SU-DHL-6 (cell line): ENCODE measurements around the gene CPA4.

ENCODE experiments used
- H2AFZ ChIP-seq: fragments of 200-600 bp; sonication (generic); 2 replicates; pipeline ENCODE4 v1.6.1; 2014; ENCODE audit warnings: low read depth, mild to moderate bottlenecking, moderate library complexity, mixed read lengths, antibody characterized with exemption, low read length; ENCODE audit not compliant: severe bottlenecking
- H3F3A ChIP-seq: fragments of 200-600 bp; shearing (Covaris generic); 2 replicates; pipeline ENCODE4 v1.6.0; 2016; ENCODE audit warnings: antibody characterized with exemption, mild to moderate bottlenecking; ENCODE audit not compliant: insufficient read depth
- H3K27ac ChIP-seq: fragments of 200-600 bp; sonication (generic); 2 replicates; pipeline ENCODE4 v1.5.1; 2016; ENCODE audit warnings: low read depth, mild to moderate bottlenecking, low read length, moderate library complexity, mixed read lengths
- H3K27me3 ChIP-seq: fragments of 200-600 bp; sonication (generic), shearing (Covaris generic); 2 replicates; pipeline ENCODE4 v1.6.0; 2014; ENCODE audit warnings: mild to moderate bottlenecking, low read length
- H3K36me3 ChIP-seq: fragments of 200-600 bp; sonication (generic); 2 replicates; pipeline ENCODE4 v1.6.1; 2014; ENCODE audit warnings: mild to moderate bottlenecking, low read length, mixed read lengths
- H3K4me2 ChIP-seq: fragments of 300-600, 200-600 bp; shearing (Covaris generic), sonication (generic); 2 replicates; pipeline ENCODE4 v1.6.0; 2014; ENCODE audit warnings: low read length, low read depth, mild to moderate bottlenecking; ENCODE audit not compliant: poor library complexity, severe bottlenecking
- H3K4me3 ChIP-seq: fragments of 200-600 bp; sonication (generic); 2 replicates; pipeline ENCODE4 v1.5.1; 2014; ENCODE audit warnings: antibody characterized with exemption, low read length, mild to moderate bottlenecking, mixed read lengths; ENCODE audit not compliant: insufficient read depth, poor library complexity, severe bottlenecking
- H3K79me2 ChIP-seq: fragments of 200-600 bp; sonication (generic); 2 replicates; pipeline ENCODE4 v1.6.1; 2014; ENCODE audit warnings: mild to moderate bottlenecking, low read length, moderate library complexity; ENCODE audit not compliant: insufficient read depth
- H3K9ac ChIP-seq: fragments of 200-600 bp; sonication (generic); 2 replicates; pipeline ENCODE4 v1.7.0; 2014; ENCODE audit warnings: mild to moderate bottlenecking, low read length
- H3K9me2 ChIP-seq: fragments of 200-600 bp; sonication (generic); replicated peaks from 2 replicates; pipeline ENCODE4 v1.6.1; 2014; ENCODE audit warnings: low read length; ENCODE audit not compliant: insufficient read depth
- H3K9me3 ChIP-seq: fragments of 200-600 bp; sonication (generic); 2 replicates; pipeline ENCODE4 v1.6.1; 2014; ENCODE audit warnings: low read length, mixed read lengths; ENCODE audit not compliant: insufficient read depth
- H4K20me1 ChIP-seq: fragments of 200-600 bp; sonication (generic); 2 replicates; pipeline ENCODE4 v1.6.1; 2014; ENCODE audit warnings: low read depth, mild to moderate bottlenecking, antibody characterized with exemption, low read length, moderate library complexity, mixed read lengths
- EZH2phosphoT487 ChIP-seq: fragments of 200-600 bp; sonication (generic), shearing (Covaris generic); conservative IDR thresholded peaks from 2 replicates; pipeline ENCODE4 v1.6.1; 2018; ENCODE audit warnings: mild to moderate bottlenecking, antibody characterized with exemption, low read length, moderate library complexity, mixed read lengths
- TF ChIP-seq, protein P1 (sequence below): fragments of 200-600 bp; sonication (generic); IDR thresholded peaks from one replicate; pipeline ENCODE4 v1.5.1; 2017; ENCODE audit warnings: antibody characterized with exemption, mild to moderate bottlenecking, low read length, moderate library complexity; ENCODE audit not compliant: insufficient read depth, poor library complexity, severe bottlenecking

Gene CPA4

DNA sequence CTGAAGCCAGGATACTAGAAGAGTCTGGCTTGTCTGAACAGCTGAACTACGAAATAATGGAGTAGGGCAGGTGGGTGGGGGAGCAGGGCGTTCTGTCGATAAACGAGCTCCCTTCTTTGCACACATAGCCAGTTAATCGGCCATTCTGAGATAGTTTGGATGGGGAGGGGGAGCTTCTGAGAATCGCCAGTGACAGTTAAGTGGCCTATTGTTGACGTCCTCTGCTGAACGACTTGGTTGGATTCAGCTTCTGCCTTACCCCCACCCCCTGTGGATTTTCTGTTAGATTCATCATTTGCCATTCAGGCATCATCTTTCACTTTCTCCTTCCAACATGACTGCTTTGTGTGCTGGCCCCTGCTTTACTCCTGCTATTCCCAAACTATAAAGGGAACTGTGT lies 52.2 kb downstream of the CPA4 start:
- Histone ChIP-seq H3K27ac (no peak overlapping the region), H3F3A (no peaks in the 10 kb centered on the region), H3K9ac (no peak overlapping the region), H3K9me2 (no peaks in the 10 kb centered on the region), H3K9me3 (no peaks in the 10 kb centered on the region), H4K20me1 (no peaks in the 10 kb centered on the region), H2AFZ (no peak overlapping the region), H3K4me3 (no peak overlapping the region), H3K36me3 (no peaks in the 10 kb centered on the region), H3K79me2 (no peaks in the 10 kb centered on the region), H3K4me2 (no peak overlapping the region), H3K27me3 (no peaks in the 10 kb centered on the region)
- no peak for TF ChIP-seq EZH2phosphoT487
- TF ChIP-seq, protein P1, sequence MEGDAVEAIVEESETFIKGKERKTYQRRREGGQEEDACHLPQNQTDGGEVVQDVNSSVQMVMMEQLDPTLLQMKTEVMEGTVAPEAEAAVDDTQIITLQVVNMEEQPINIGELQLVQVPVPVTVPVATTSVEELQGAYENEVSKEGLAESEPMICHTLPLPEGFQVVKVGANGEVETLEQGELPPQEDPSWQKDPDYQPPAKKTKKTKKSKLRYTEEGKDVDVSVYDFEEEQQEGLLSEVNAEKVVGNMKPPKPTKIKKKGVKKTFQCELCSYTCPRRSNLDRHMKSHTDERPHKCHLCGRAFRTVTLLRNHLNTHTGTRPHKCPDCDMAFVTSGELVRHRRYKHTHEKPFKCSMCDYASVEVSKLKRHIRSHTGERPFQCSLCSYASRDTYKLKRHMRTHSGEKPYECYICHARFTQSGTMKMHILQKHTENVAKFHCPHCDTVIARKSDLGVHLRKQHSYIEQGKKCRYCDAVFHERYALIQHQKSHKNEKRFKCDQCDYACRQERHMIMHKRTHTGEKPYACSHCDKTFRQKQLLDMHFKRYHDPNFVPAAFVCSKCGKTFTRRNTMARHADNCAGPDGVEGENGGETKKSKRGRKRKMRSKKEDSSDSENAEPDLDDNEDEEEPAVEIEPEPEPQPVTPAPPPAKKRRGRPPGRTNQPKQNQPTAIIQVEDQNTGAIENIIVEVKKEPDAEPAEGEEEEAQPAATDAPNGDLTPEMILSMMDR = no peak

DNA sequence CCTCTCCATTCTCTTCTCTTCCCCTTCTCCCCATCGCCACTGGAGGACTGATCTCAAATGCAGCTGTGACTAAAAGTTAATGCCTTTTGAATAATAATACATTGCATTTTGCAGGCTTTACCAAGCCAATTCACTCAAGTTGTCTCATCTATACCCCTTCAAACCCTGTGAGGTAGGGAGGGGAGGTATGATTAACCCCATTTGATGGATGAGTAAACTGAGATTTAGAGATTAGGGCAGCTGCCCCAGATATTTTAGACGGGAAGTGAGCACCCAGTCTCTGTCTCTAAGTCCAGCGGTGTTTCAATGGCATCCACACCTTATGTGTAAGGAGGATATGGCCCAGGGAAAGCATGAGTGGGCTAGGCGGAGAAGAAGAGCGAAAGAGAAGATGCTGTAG lies 52.8 kb downstream of the CPA4 start:
- Histone ChIP-seq H4K20me1 (no peaks in the 10 kb centered on the region), H3F3A (no peaks in the 10 kb centered on the region), H3K79me2 (no peaks in the 10 kb centered on the region), H3K4me2 (no peak overlapping the region), H3K27me3 (no peaks in the 10 kb centered on the region), H3K36me3 (no peaks in the 10 kb centered on the region), H2AFZ (no peak overlapping the region), H3K9me2 (no peaks in the 10 kb centered on the region), H3K9ac (no peak overlapping the region), H3K9me3 (no peaks in the 10 kb centered on the region), H3K4me3 (no peak overlapping the region), H3K27ac (no peak overlapping the region)
- TF ChIP-seq, protein P1 = no peak
- no peak for TF ChIP-seq EZH2phosphoT487

DNA sequence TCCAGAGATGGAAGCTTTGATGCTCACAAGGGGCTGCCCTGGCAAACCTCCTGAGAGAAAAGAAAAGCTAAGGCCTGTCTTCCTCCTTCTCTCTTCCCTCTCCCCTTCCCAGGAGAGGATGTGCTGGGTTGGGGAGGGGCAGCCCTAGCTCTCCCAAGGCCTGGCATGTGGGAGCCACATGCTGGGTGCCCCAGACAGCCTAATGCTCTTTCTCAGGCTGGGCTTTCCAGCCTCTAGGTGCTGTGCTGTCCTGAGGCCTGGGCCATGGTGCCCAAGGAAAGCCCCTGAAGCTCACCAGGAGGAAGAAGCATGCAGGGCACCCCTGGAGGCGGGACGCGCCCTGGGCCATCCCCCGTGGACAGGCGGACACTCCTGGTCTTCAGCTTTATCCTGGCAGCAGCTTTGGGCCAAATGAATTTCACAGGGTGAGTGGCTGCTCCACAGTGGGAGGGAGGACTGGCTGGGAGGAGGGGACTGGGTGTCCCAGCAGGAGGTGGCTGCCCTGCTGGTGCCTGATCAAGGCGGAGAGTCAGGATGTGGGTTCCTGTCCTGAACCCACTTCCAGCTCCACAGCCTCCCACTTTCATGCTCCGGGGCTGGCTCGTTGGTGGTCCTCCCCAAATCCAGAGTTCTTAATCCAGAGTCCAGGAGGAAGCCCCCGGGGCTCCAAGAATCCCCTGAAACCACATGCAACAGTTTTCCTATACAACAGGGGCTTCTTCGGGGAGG lies 53.4 kb downstream of the CPA4 start:
- H4K20me1 ChIP-seq = no peaks in the 10 kb centered on the region
- no peak overlapping the region for H3K9ac ChIP-seq
- no peaks in the 10 kb centered on the region for H3K9me3 ChIP-seq
- H3K79me2 ChIP-seq = no peaks in the 10 kb centered on the region
- H3F3A ChIP-seq = no peaks in the 10 kb centered on the region
- H3K36me3 ChIP-seq = no peaks in the 10 kb centered on the region
- no peak overlapping the region for H3K4me3 ChIP-seq
- H3K27ac ChIP-seq = no peak overlapping the region
- H3K27me3 ChIP-seq = no peaks in the 10 kb centered on the region
- TF ChIP-seq, protein P1 = no peak
- no peak for TF ChIP-seq EZH2phosphoT487
- no peaks in the 10 kb centered on the region for H3K9me2 ChIP-seq
- H3K4me2 ChIP-seq = no peak overlapping the region
- H2AFZ ChIP-seq = no peak overlapping the region
